Fibroblast of lung (primary cell): ENCODE data around the gene CD109.
"Not testable (repeated sequence)": the region's sequence is repeated elsewhere in the genome, so short reads cannot be mapped to it uniquely, and the experiment has no call there.

ENCODE experiments used
- EZH2 ChIP-seq: IDR thresholded peaks from 2 replicates; pipeline ENCODE4 v1.5.1; 2012; ENCODE audit warnings: low read length, control low read depth, mild to moderate bottlenecking; ENCODE audit errors: missing control alignments
- TF ChIP-seq, protein P1 (sequence below), 2 donors: IDR thresholded peaks in 1 of 2; conservative IDR thresholded peaks in 1 of 2; 1 replicate in 1 of 2; 2 replicates in 1 of 2; pipeline ENCODE4 v1.5.1; 2011 to 2012; ENCODE audit warnings: low read length in 2 of 2, control low read depth in 1 of 2, inconsistent platforms in 1 of 2, low read depth in 1 of 2, mild to moderate bottlenecking in 1 of 2

DNA sequence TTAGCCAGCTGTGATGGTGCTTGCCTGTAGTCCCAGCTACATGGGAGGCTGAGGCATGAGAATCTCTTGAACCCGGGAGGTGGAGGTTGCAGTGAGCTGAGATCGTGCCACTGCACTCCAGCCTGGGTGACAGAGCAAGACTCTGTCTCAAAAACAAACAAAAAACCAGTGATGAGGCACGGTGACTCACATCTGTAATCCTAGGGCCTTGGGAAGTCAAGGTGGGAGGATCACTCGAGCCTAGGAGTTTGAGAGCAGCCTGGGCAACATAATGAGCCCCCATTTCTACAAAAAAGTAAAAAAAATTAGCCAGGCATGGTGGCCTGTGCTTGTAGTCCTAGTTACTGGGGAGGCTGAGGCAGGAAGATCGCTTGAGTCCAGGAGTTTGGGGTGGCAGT, 19.1 kb downstream of the CD109 start:
- TF ChIP-seq, protein P1, sequence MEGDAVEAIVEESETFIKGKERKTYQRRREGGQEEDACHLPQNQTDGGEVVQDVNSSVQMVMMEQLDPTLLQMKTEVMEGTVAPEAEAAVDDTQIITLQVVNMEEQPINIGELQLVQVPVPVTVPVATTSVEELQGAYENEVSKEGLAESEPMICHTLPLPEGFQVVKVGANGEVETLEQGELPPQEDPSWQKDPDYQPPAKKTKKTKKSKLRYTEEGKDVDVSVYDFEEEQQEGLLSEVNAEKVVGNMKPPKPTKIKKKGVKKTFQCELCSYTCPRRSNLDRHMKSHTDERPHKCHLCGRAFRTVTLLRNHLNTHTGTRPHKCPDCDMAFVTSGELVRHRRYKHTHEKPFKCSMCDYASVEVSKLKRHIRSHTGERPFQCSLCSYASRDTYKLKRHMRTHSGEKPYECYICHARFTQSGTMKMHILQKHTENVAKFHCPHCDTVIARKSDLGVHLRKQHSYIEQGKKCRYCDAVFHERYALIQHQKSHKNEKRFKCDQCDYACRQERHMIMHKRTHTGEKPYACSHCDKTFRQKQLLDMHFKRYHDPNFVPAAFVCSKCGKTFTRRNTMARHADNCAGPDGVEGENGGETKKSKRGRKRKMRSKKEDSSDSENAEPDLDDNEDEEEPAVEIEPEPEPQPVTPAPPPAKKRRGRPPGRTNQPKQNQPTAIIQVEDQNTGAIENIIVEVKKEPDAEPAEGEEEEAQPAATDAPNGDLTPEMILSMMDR (conservative IDR thresholded peaks at IDR 0.05 in 1 of 2, IDR thresholded peaks at IDR 0.05 in 1 of 2; ENCODE audit: low read depth in 1 of 2, low read length in 2 of 2): not testable (repeated sequence)
- TF ChIP-seq EZH2: not testable (repeated sequence)
